HL-60 (cell line): ENCODE results near the gene FKBP15.

Experiments
- DNase-seq, 2 experiments: peaks; one replicate each; pipeline ENCODE4 v3.0.0-alpha.2; 2010 to 2020; ENCODE audit warnings: low read depth in 1 of 2, low spot score in 1 of 2
- H3K27ac ChIP-seq: fragments of 250-450 bp; sonication (Bioruptor Pico); replicated peaks from 2 replicates; pipeline ENCODE4 v1.5.1; 2020; ENCODE audit warnings: mild to moderate bottlenecking, moderate library complexity
- H3K27me3 ChIP-seq: fragments of 250-450 bp; sonication (Bioruptor Pico); 2 replicates; pipeline ENCODE4 v1.5.1; 2021; ENCODE audit warnings: mild to moderate bottlenecking, moderate library complexity; ENCODE audit not compliant: insufficient read depth, poor library complexity, severe bottlenecking
- H3K4me3 ChIP-seq: replicated peaks from 2 replicates; pipeline ENCODE4 v1.5.1; 2011; ENCODE audit warnings: mild to moderate bottlenecking, control low read depth, low read length; ENCODE audit not compliant: insufficient read depth
- GABPA ChIP-seq: IDR thresholded peaks from 2 replicates; pipeline ENCODE4 v1.6.1; 2012; ENCODE audit warnings: low read depth
- POLR2AphosphoS5 ChIP-seq: IDR thresholded peaks from 2 replicates; pipeline ENCODE4 v1.6.1; 2012; ENCODE audit warnings: low read depth
- SPI1 ChIP-seq: IDR thresholded peaks from 2 replicates; pipeline ENCODE4 v1.6.1; 2012; ENCODE audit warnings: low read depth, mild to moderate bottlenecking, borderline replicate concordance
- TF ChIP-seq, protein P1 (sequence below): IDR thresholded peaks from 2 replicates; pipeline ENCODE4 v1.6.1; 2012; ENCODE audit warnings: low read depth; ENCODE audit not compliant: insufficient replicate concordance
- TF ChIP-seq, protein P2 (sequence below): IDR thresholded peaks from one replicate; pipeline ENCODE4 v1.5.1; 2011; ENCODE audit warnings: low read length, control low read depth, inconsistent platforms; ENCODE audit not compliant: insufficient read depth

FKBP15 gene

DNA sequence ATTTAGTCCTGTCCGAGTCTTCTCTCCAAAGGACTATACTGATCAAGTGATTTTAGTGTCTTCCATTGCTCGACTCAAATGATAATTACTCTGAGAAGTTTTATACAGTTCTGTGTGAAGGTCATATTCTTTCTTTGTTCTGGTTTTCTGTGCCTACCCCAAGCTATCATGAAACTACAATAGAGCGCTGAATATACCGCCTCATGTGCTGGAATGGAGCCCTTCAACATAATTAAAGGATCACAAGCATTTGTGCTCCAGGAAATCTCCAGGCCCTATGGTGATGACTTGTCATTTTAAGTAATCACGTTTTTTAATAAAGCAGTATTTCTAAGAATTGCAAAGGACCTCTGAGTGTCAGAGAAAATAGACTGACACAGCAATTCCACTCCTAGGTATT is 81.1 kb downstream of the FKBP15 start:
- TF ChIP-seq, protein P1, sequence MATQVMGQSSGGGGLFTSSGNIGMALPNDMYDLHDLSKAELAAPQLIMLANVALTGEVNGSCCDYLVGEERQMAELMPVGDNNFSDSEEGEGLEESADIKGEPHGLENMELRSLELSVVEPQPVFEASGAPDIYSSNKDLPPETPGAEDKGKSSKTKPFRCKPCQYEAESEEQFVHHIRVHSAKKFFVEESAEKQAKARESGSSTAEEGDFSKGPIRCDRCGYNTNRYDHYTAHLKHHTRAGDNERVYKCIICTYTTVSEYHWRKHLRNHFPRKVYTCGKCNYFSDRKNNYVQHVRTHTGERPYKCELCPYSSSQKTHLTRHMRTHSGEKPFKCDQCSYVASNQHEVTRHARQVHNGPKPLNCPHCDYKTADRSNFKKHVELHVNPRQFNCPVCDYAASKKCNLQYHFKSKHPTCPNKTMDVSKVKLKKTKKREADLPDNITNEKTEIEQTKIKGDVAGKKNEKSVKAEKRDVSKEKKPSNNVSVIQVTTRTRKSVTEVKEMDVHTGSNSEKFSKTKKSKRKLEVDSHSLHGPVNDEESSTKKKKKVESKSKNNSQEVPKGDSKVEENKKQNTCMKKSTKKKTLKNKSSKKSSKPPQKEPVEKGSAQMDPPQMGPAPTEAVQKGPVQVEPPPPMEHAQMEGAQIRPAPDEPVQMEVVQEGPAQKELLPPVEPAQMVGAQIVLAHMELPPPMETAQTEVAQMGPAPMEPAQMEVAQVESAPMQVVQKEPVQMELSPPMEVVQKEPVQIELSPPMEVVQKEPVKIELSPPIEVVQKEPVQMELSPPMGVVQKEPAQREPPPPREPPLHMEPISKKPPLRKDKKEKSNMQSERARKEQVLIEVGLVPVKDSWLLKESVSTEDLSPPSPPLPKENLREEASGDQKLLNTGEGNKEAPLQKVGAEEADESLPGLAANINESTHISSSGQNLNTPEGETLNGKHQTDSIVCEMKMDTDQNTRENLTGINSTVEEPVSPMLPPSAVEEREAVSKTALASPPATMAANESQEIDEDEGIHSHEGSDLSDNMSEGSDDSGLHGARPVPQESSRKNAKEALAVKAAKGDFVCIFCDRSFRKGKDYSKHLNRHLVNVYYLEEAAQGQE = no peak
- TF ChIP-seq POLR2AphosphoS5 (no peak), GABPA (no peak), SPI1 (no peak)
- TF ChIP-seq, protein P2, sequence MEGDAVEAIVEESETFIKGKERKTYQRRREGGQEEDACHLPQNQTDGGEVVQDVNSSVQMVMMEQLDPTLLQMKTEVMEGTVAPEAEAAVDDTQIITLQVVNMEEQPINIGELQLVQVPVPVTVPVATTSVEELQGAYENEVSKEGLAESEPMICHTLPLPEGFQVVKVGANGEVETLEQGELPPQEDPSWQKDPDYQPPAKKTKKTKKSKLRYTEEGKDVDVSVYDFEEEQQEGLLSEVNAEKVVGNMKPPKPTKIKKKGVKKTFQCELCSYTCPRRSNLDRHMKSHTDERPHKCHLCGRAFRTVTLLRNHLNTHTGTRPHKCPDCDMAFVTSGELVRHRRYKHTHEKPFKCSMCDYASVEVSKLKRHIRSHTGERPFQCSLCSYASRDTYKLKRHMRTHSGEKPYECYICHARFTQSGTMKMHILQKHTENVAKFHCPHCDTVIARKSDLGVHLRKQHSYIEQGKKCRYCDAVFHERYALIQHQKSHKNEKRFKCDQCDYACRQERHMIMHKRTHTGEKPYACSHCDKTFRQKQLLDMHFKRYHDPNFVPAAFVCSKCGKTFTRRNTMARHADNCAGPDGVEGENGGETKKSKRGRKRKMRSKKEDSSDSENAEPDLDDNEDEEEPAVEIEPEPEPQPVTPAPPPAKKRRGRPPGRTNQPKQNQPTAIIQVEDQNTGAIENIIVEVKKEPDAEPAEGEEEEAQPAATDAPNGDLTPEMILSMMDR = no peak

DNA sequence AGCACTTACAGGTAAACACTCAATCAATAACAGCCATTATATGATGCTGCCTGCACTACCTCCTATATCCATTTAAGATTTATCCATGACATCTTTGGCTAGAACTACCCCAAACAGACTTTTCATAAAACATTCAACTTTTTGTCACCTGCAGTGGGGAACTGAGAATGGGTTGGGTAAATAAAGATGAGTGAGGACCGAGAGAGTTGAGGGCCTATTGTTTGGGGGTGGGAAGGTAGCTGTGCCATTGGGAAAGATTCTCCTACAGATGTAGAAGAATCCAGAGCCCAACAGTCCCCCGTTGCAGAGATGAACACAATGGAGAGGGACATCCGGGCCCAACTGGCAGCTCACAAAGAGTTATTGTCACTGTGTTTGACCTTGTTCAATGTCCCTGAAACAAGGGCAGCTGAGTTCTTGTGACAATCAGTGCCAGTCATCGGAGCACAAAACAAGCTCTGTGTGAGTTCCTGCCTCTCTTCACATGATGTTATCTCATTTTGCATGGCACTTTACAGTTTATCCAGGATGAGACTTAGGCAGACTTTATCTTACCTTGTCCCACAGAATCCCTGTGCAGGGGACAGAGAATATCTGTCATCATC is 81.8 kb downstream of the FKBP15 start:
- DNase-seq = no peak
- TF ChIP-seq SPI1 (no peak), POLR2AphosphoS5 (no peak), GABPA (no peak)
- TF ChIP-seq, protein P1 = no peak
- TF ChIP-seq, protein P2 = no peak
- Histone ChIP-seq H3K4me3 (no peak overlapping the region), H3K27me3 (no peaks in the 10 kb centered on the region), H3K27ac (no peak overlapping the region)

More for the DNA sequence above, 81.1 kb downstream of the FKBP15 start:
- Histone ChIP-seq H3K27me3 (no peaks in the 10 kb centered on the region), H3K4me3 (no peak overlapping the region), H3K27ac (no peak overlapping the region)
- no peak for DNase-seq

DNA sequence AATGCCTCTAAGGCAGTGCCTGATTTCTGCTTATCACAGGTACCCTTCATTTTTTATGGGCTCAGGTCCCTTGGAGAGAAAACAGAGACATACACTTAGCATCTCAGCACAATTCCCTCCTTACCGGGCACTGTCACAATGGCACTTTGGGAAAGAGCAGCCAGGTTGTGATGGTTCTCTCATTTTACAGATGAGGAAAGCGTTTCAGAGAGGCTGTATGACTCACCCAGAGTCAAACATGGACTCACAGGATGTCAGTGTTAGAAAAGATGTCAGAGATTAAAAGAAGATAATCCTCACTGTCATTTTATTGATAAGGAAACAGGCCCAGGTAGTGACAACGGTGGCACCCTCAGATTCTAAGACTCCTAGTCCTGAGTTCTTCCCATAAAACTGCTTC is 82.3 kb downstream of the FKBP15 start:
- TF ChIP-seq POLR2AphosphoS5 = no peak
- TF ChIP-seq, protein P1 = no peak
- TF ChIP-seq GABPA = no peak
- TF ChIP-seq, protein P2 = no peak
- no peak for TF ChIP-seq SPI1
- H3K4me3 ChIP-seq = no peak overlapping the region
- DNase-seq = no peak
- no peak overlapping the region for H3K27ac ChIP-seq
- H3K27me3 ChIP-seq = no peaks in the 10 kb centered on the region
